ENCODE results near the gene SHC4. TPM values are rescaled to one million over a fixed set of nuclear protein-coding genes. Genes with fewer than 3 reads are reported as not detected.

Gene SHC4
- total RNA-seq, 6 experiments from 2014 or later, result 2.1 to 4.2 (median 3.5) TPM

DNA sequence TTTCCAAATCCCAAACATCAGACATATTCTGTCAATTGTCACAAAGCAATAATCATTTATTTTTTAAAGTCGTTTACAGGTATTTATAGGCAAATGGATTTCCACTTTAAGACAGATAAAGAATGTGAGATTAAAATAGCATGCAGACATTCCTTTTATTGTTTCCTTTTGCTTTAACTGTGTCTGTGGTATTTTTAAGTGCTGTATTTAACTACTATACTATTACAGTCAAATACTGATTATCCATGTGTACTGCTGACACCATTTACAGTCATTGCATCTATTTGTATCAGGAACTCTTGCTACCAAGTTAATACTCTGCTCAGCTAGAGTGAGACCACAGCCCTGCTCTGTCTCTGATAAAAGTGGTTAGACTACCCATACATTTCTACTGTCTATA is 140.0 kb downstream of the SHC4 start:
- H3K9me3 Mint-ChIP-seq, result no peaks in the 10 kb centered on the region
- H3K27me3 Mint-ChIP-seq (ENCODE audit: insufficient read depth), result no peaks in the 10 kb centered on the region; the same call in 1 of the 2 replicates
- H3K27ac Mint-ChIP-seq, result no peak overlapping the region; the same call in 1 of the 2 replicates
- H3K4me3 Mint-ChIP-seq, result peak overlapping the region; percentile 2; the same call in 1 of the 2 replicates
- TF ChIP-seq, protein P1, sequence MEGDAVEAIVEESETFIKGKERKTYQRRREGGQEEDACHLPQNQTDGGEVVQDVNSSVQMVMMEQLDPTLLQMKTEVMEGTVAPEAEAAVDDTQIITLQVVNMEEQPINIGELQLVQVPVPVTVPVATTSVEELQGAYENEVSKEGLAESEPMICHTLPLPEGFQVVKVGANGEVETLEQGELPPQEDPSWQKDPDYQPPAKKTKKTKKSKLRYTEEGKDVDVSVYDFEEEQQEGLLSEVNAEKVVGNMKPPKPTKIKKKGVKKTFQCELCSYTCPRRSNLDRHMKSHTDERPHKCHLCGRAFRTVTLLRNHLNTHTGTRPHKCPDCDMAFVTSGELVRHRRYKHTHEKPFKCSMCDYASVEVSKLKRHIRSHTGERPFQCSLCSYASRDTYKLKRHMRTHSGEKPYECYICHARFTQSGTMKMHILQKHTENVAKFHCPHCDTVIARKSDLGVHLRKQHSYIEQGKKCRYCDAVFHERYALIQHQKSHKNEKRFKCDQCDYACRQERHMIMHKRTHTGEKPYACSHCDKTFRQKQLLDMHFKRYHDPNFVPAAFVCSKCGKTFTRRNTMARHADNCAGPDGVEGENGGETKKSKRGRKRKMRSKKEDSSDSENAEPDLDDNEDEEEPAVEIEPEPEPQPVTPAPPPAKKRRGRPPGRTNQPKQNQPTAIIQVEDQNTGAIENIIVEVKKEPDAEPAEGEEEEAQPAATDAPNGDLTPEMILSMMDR (IDR thresholded peaks at IDR 0.05), result no peak
- 0 out of 2 replicates have a peak, but pooled peaks cover 14% of the 10 kb centered on the region for H3K36me3 Mint-ChIP-seq (ENCODE audit: low read depth)
- peaks cover 14% of the 10 kb centered on the region for H3K4me1 Mint-ChIP-seq (ENCODE audit: low read depth)
- DNase-seq, result no peak

DNA sequence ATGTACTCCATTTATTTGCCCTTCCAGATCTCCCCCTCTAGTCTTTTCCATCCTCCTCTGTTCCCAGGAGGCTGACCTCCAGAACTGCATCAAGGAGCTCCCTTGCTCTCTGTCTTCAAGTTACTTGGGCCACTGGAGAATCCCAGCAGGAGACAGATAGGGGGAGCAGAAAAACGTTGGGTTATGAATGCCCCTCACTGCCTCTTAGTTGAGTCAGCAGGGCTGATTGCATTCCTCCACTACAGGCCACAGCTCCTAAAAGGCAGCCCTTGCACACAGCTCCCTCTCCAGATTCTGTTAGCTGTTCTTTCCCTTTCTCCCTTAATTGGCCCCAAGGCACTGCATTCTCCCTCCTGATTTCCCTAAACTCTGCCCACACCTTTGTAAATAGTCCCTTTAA is 140.5 kb downstream of the SHC4 start:
- H3K27ac Mint-ChIP-seq, result no peak overlapping the region; the same call in 1 of the 2 replicates

DNA sequence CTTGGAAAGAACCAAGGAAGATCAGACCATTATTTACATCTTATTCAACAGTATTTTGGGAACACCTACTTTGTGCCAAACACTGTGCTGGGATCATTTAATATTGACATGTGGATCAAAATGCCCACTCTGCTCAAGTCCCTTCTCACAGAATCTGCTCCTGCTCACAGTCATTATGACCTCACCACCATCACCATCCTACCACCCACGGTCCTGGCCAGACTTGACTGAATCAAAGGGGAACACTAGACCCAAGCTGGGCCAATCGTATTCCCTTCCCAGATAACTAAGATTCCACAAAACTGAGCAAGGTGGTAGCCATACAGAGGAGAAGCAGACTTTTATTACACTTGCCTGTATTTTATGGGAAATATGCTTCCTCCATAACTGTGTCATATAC is 149.4 kb downstream of the SHC4 start:
- DNase-seq, result no peak
- H3K27ac Mint-ChIP-seq, result no peak overlapping the region
- H3K4me3 Mint-ChIP-seq, result no peak overlapping the region

More for the DNA sequence above, 140.5 kb downstream of the SHC4 start:
- Mint-ChIP-seq H3K4me1 (ENCODE audit: low read depth) (peaks cover 14% of the 10 kb centered on the region), H3K4me3 (peak overlapping the region; percentile 2; the same call in 1 of the 2 replicates), H3K27me3 (ENCODE audit: insufficient read depth) (no peaks in the 10 kb centered on the region; the same call in 1 of the 2 replicates), H3K36me3 (ENCODE audit: low read depth) (0 out of 2 replicates have a peak, but pooled peaks cover 14% of the 10 kb centered on the region), H3K9me3 (no peaks in the 10 kb centered on the region)
- TF ChIP-seq, protein P1 (IDR thresholded peaks at IDR 0.05), result no peak
- peak; percentile 32 for DNase-seq

DNA sequence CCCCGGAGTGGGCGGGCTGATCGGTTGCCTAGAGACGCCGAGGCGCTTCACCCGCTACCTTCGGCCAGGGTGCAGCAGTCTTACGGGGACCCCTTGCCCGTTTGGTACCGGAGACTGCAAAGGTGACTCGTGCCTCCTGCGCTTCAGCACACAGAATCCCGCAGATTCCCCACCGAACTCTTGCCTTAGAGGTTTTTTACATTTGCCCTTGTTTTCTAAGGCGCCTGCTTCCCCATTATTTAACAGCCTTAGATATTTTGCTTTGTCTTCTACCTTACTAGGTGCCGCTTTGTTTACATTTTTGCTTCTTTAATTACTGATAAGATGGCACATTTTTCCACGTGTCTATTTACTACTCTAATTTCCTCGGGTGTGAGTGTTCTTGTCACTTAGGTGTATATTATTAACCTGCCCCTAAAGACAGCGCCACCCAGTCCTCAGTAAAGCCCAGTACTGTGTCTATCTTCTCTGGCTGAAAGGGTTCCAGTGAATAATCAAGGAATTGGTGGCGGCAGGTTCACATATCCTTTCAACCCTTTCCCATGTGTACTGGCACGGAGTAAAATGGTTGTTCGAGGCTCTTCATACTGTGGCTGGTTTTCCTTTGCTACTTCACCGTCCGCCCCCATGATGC is 152.3 kb downstream of the SHC4 start:
- Mint-ChIP-seq H3K27ac (peak overlapping the region; percentile 55), H3K27me3 (ENCODE audit: insufficient read depth) (no peaks in the 10 kb centered on the region), H3K4me3 (peak overlapping the region; percentile 96), H3K9me3 (no peaks in the 10 kb centered on the region), H3K36me3 (ENCODE audit: low read depth) (no peaks in the 10 kb centered on the region), H3K4me1 (ENCODE audit: low read depth) (peaks cover 33% of the 10 kb centered on the region)
- TF ChIP-seq, protein P1 (IDR thresholded peaks at IDR 0.05), result peak; percentile 27; the same call in 1 of the 2 replicates
- DNase-seq, result no peak

More for the DNA sequence above, 149.4 kb downstream of the SHC4 start:
- H3K36me3 Mint-ChIP-seq (ENCODE audit: low read depth), result no peaks in the 10 kb centered on the region
- no peaks in the 10 kb centered on the region for H3K27me3 Mint-ChIP-seq (ENCODE audit: insufficient read depth)
- H3K4me1 Mint-ChIP-seq (ENCODE audit: low read depth), result peaks cover 19% of the 10 kb centered on the region
- TF ChIP-seq, protein P1 (IDR thresholded peaks at IDR 0.05), result no peak
- H3K9me3 Mint-ChIP-seq, result no peaks in the 10 kb centered on the region

DNA sequence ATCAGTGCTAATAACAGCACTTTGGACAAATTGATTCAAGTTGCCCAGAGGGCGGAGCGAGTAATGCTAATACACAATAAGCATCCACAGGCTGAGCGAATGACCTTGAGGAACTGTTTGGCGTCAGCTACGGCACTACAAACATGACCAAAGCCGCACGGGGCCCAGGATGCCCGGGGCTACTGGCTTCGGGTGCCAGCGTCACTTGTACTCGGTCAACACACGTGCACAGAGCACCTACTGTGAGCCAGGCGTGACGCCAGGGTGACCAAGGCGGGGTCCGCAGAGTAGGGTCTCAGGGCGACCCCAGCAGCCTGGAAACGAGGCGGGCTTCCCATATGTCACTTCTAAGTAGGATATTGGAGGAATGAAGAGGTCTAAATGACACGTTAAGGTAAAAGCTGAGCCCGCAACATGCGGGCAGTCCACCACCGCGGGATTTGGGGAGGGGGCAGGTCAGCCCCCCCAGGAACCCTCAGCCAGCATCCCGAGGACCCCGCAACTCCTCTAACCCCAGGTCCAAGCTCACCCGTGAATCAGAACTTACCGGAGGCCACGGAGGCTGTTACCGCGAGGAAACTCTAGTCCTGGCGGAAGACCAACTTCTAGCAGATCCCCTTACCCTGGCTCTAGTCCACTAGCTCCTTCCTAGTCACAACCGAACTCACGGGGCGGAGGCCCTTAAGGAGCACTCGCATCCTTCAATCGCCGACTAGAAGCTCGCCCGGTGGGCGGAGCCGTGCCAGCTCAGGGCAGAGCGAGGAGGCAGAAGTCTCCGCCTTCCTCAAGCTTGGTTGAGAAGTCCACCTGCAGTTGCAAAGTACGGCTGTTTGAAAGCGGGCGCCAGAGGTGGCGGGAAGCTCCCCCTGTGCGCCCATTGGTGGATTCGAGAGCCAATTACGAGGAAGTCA is 153.1 kb downstream of the SHC4 start, which contains the start of gene CEP152:
Gene CEP152 (minus strand): TSS at position 656 of the 911 bp plus-strand sequence. CDS start 5,420 bp downstream, outside the sequence.
- peaks cover 41% of the 10 kb centered on the region for H3K4me1 Mint-ChIP-seq (ENCODE audit: low read depth)
- H3K27ac Mint-ChIP-seq, result peak within 1 kb of the TSS; percentile 95
- TF ChIP-seq, protein P1 (IDR thresholded peaks at IDR 0.05), result no peak
- peak; percentile 100 for DNase-seq
- no peaks in the 10 kb centered on the region for H3K27me3 Mint-ChIP-seq (ENCODE audit: insufficient read depth)
- H3K36me3 Mint-ChIP-seq (ENCODE audit: low read depth), result no peaks in the 10 kb centered on the region
- H3K9me3 Mint-ChIP-seq, result no peaks in the 10 kb centered on the region
- peak within 1 kb of the TSS; percentile 96 for H3K4me3 Mint-ChIP-seq

Data from HFFc6 (cell line).